Measurements from ENCODE around the gene SLCO3A1.
A peak's percentile ranks its signal among the peaks of the same experiment; 100 is the strongest.

SLCO3A1 gene

DNA sequence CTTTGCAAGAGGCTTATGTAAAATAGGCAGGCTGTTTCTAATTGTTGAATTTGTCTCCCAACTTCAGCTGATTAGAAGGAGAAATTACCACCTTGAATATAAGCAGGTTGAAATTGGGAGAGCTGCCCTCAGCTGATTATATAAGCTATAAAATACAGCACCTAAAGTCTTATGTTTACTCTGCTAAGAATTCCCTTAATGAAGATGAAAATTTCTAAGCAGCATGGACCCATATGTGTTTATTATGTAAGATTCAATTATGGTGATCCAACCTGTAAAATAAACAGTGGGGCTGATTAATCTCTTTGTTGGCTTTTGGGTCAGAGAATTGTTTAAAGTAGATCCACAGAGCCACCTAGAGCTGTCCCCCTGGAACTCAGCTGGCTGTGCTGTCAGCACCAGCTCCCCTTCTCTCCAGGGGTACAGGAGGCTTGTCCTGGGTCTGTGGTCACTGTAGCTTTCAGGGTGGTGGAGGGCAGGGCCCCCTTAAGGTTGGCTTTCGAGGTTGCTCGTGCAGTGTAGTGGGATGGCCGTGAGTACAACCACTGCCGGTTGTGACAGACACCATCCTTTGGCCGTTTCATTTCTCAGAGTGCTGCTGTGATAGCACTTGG lies 9.5 kb downstream of the SLCO3A1 start:
- DNase-seq, result no peak

DNA sequence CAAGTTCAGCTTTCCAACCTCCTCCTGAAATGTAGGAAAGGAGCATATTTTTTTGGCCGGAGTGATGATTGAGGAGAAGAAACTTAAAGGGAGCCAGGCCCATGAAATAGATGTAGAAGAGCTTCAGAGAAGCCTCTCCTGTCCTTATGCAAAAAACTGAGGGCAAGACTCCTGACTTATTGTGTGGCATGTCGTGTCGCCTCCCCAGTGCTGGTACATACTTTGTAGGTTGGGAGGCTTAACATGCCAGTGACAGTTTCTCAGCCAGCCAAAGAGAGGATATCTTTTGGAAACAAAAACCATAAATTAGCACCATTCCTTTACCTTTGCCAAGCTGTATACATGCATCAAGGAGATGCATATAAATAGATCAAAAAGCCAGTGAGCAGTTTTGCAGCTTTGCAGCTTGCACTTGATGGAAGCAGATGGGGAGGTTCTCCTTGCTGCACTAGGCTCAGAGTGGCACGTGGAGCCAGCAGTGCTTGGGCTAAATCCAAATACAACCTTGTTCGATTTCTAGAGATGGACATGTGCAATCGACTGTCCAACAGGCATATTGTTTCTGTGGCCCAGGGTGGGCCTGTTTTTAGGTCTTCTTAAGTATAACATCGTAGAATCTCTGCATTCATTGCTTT lies 10.2 kb downstream of the SLCO3A1 start:
- no peak for DNase-seq

DNA sequence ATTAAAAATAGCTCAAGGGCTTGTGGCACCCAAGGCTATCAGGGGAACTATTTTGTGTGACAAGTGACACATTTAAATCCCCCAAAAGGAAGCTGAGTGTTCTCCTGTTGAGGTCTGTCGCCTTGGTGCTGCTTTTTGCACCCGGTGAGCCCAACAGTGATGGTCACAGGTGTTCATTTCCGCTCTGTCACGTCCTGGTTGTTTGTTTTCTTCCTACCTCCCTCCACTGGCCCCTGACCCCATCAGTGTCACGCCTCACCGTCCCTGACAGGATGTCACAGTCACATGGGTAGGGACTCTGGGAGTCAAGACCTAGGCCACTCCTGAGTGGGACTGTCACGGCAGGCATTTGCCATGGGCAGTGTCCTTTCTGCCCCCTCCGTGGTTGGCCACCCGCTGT lies 11.2 kb downstream of the SLCO3A1 start:
- DNase-seq, result no peak

DNA sequence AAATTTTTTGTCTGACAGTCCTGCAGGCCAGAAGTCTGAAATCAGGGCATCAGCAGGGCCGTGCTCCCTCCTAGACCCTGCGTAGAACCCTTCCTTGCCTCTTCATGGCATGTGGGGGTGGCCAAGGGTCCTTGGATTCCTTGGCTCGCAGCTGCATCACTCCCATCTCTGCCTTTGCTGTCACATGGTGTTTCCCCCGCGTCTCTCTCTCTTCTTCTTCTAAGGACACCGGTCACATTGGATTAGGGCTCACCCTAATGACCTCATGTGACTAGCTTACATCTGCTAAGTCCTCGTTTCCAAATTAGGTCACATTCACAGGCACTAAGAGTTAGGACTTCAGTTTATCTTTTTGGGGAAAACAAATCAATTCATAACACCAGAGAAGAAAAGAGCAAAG lies 12.0 kb downstream of the SLCO3A1 start:
- DNase-seq, result no peak

DNA sequence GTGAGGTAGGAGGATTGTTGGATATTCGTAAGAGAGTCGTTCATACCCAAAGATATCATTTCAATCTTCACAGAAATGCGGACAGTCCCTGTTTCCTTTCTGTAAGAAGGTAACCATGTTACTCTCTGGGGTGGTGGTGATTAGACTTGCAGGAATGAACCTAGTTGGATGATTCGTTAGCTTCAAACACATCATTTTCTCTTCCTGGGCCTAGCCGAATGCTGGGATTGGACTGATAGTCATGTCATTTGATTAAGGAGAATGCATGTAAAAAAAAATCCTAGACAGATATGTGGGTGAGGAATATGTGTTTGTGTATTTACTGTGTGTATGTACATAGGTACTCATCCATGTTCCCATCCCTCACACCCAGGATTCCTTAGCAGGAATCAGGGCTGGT lies 12.4 kb downstream of the SLCO3A1 start:
- no peak for DNase-seq

DNA sequence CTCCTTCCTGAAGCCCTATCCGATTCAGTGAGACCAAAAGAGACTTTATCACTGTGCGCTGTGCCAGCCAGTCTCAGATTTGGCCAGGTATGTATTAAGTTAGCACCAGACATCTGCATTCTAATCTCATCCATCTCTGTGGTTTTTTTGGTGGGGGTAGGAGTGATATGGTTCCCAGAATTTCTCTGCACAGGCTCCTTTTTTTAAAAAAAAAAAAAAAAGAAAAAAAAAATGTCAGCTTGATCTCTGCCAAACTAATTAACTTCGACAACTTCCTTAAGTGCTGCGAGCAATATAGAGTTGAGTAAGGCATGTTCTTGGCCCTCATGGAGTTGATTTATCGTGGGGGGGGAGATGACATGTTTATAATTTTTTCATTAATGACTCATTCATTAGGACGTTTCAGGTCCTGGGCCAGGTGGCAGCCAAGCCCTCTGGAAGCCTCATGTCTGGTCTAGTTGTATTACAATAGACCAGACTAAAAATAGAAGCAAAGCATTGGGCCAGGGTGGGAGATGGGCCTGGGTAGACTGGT lies 12.9 kb downstream of the SLCO3A1 start:
- DNase-seq, result no peak

DNA sequence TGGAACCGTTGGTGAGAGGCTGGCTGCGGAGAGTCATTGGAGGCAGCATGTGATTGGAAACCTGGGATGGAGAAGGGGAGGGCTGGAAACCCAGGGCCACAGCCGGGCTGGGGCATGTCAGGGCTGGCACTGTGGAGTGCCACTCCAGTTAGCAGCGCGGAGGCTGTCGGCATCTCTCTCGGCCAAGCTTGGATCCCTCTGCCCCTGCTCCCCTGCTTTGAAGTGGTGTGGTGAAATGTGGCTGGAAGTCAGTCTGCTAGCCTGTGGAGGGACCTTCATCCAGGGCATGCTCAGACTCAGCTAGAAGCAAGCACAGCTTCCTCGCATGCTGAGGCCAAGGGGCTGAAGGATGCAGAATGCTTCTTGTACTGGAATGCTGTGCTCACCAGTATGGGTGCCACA lies 13.5 kb downstream of the SLCO3A1 start:
- no peak for DNase-seq

DNA sequence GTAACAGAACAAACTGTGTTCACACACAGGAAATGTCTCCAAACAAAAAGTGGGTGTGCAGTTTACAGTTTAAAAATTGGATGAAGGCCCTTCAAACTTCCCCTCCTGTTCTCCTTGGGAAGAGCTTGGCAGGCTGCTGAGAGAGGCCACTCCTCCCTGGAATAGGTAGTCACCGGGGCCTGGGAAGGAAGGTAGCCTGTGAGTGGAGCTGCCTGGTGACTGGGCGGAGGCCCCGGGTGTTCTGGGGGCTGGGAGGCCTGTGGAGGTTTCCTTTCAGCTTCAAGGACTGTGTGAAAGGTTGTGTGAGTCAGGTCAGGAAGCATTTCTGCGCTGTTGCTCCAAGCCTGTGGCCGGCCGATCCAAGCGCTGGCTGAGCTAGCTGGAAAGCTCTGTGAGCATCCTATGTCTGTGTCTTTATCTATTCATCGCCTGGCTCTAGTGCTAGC lies 14.1 kb downstream of the SLCO3A1 start:
- DNase-seq, result peak; percentile 56

DNA sequence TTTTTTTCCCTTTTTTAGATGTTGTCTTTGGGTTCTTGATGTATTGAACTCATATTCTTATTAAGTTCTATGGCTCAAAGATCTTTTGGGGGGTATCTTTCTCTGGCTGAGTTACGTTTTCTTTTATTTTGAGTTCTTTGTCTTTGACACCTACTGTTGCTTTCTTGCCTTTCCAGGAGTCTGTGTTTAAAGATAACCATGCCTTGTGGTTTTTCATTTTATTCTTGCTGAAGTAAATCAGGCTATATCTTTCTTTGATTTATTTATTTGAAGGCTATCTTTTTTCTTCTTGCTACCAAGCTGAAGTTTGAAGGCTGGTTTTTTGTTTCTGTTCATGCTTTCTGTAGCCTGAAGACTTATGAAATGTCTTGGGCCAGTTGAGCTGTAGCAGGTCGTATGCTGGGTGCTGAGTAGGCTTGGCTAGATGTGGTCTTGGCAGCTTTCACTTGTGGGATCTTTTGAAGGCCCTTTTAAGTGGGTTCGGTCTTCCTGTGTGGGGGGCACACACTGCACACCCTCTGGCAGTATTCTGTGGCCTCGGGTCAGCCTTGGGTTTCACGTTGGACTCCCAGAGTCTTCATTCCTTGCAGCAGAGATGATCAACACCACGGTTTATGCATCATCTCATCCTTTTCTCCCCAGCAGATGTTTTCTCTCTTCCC lies 17.5 kb downstream of the SLCO3A1 start:
- no peak for DNase-seq

DNA sequence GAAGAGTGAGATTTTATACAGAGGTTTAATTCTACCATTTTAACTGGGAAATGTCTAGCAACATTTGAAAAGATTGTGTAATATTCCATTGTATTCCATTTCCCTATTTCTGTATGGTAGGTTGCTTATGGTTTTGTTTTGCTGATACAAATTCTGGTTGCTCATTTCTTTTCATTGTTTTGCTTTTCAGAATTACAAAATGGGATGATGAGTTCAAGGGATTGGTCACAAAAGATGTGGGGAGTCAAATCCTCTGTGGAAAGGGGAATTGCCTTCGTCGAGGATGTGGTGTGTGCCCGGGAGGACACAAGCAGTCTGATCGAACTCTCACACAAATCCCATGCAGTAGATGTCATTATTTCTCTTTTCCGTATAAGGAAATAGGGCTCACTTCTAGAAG lies 18.3 kb downstream of the SLCO3A1 start:
- peak; percentile 90 for DNase-seq

DNA sequence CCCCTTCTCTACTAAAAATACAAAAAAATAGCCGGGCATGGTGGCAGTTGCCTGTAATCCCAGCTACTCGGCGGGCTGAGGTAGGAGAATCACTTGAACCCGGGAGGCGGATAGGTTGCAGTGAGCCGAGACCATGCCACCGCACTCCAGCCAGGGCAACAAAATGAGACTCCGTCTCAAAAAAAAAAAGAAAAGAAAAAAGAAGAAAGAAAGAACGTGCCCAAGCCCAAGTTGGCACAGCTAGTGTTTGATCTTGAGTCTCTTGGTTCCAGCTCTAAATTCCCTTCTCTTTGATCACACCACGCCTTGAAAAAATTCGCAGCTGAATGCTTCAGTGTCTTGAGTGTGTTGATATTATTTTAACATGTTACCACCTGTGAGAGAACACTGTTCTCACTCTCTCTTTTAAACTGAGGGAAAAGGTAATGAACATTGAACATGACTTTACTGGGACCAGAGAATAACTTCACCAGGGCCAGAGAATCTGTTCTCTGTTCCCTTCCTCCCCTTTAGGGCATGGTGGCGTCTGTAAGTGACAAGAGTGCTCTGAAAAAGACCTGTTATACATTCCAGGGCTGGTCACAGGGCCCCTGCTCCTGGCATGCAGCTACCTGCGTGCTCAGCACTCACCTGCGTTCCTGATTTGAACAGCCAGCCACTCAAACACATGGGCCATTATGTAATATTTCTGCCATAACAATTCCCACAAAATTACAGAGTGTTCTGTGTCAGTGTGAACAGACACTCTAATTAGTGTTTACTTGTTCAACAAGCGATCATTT lies 19.0 kb downstream of the SLCO3A1 start:
- no peak for DNase-seq

DNA sequence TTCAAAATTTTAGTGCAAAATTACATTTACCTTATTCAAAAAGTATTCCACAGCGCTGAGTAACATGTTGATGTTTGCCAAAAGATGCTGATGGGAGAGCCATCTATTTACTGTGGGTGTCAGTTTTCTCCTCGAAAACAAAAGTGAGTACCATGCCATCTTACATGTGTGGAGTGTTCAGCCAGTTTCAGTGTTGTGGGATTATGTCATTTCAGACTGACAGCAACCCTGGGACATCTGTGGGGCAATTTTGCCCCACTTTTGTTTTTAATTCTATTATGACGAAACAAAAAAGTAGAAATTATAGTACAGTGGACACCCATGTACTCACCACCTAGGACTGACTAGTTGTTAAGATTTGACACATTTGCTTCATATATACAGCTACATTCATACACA lies 19.6 kb downstream of the SLCO3A1 start:
- peak; percentile 45 for DNase-seq

DNA sequence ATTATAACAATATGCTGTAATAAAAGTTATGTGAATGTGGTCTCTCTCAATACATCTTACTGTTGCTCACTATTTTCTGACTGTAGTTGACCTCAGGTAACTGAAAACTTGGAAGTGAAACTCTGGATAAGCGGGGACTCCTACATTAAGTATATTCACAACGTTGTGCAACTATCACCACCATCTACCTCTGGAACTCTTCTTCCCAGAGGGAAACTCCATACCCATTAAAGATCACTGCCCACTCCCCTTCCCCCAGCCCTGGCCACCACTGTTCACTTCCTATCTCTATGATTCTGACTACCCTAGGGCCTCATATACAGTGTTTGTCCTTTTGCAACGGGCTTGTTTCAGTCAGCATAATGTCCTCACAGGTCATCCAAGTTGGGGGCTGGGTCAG lies 20.7 kb downstream of the SLCO3A1 start:
- DNase-seq, result peak; percentile 29

DNA sequence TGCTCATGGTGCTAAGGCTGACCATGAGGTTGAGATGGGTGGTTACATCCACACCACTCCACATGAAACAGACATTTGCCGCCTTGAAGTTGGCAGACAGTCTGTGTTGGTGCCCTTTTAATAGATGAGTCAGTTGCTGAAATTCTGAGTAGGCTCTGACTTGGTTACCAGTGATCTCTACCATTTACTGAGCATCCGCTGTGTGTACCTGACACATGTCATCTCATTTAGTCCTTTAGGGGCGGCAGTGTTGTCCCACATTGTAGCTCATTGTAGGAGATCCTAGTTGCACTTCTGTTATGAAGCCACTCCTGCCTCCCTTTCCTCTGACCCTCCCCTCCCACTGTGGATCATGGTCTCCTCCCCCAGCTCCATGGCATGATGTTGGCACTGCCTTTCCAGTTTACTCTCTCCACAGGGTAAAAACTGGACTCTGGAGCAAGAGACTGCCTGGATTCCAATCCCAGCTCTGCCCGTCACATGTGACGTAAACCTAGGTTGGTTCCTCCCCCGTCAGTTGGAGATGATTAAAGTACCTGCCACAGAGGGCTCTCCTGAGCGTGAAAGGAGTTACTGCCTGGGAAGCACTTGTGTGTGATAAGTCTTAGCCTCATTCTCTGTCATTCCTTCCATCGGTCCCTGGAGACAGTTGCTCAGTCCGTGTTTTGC lies 21.6 kb downstream of the SLCO3A1 start:
- no peak for DNase-seq

DNA sequence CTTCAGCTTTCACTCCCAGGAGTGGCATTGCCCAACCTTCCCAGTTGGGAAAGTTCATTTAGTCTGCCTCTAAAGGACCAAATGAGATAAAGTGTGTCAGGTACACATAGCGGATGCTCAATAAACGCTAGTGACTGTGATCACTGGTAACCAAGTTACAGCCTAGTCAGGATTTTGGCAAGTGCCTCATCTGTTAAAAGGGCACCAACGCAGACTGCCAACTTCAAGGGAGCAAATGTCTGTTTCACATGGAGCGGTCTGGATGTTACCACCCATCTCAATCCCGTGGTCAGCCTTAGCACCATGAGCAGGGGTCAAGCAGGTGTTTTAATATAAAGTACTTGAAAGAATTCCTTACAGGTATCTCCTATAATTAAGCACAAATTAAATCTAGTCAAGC lies 22.7 kb downstream of the SLCO3A1 start:
- no peak for DNase-seq

DNA sequence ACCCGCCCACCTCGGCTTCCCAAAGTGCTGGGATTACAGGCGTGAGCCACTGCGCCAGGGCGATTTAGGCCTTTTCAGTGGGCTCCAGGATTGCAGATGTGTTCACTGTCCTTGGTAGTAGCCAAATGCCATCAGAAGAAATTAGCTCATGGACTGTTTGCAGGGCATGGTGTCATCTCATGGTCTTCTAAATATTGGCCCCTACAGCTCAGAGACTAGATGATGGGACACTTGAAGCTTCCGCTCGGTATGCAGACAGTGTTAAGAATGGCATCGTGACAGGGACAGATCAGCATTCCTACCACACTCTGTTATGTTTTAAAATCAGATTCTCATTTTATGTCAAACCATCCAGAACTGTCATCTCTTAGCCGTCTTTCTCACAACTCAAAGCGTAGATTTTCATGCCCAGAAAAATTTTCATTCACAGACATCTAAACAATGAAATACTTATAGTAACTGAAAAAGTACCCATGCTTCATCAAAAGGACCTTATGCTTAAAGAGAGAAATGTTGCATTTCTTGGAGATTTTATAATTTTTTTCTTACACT lies 24.9 kb downstream of the SLCO3A1 start:
- no peak for DNase-seq

DNA sequence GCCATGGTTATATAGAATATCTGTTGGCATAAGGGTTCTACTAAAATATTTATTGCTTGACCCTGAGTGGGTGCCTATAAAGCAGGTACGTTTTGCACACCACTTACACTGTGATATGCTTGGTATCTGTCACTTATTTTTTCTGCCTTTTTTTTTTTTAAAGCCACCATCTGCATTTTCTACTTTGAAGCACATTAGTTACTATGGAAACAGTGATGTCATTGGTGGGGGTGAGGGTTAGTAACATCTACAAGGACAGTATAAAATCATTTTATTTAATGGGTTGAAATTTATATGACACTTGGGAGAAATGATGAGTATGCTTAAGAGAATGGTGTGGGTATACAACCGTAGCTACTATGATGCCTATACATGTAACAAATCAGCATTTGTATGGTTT lies 25.6 kb downstream of the SLCO3A1 start:
- DNase-seq, result no peak

DNA sequence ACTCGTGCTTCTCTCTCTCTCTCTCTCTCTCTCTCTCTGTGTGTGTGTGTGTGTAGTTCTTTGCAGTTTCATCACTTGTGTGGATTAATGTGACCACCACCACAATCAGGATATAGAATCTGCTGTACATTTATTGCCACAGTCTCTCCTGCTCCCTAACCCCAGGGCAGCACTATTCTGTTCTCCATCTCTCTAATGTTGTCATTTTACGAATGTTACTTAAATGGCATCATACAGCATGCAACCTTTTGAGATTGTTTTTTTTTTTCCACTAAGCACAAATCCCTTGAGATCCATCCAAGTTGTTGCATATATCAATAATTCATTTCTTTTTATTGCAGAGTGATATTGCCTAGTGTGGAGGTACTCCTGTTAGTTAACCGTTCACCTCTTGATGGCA lies 26.9 kb downstream of the SLCO3A1 start:
- no peak for DNase-seq

DNA sequence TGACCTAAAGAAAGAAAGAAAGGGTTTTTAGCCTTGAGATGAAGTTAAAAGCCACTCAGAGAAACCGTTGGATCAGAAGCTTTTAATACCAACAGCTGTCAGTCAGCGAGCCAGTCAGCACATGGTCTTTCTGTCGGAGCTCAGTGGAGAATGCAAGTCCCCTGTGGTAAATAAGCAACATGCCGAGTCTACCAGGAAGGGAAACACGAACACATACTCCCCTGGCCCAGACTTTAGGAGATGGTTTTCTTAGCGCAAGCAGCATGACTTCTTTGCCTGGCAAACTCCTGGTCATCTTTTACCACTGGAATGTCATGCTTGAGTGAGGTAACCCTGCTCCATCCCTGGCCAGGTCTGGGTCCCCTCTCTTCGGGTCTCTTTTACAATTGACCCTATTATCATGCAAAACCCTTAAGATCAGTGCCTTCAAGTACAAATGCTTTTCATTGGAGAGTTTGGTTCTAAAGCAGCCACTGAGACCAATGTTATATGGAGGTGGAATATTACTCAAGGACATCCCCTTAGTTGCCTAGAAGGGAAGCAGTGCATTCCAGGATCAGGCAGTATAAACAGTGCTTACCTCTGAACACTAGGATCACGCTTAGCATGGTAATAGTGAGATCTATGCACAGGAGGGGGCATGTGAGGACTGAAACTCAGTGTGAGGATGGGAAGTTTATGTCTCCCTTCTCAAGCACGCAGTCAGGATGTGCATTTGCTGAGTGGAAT lies 28.2 kb downstream of the SLCO3A1 start:
- DNase-seq, result no peak

DNA sequence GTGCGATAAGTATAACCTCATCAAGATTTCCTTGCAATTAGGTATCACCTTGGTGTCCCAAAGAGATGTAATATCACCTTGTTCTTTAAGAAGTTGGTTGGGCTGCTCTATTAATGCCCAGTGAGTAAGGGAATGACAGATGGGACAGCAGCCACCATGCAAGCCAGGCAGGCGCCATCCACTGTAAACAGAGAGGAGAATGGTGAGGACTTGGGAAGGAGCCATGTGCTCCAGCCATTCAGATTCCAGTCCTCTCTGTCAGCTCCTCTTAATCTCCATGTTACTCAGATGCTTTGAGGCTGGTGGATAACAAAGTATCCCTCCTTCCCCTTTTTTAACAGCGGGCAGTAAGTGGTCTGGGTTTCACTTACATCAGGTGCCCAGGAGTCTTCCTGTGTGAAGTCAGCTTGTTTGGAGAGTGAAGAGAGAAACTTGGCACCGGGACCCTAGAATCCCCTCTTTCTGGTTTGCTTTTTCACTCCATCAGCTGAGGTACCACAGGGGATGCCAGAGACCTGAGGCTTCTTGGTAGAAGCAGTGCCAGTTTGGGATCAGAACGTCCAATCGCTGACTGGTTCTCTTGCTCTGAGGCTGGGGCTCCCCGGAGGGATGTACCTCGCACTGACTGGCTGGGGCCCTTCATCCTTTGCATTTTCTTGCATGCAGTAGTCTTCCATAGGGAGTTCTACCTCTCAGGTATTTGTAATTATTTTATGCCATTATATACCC lies 29.5 kb downstream of the SLCO3A1 start:
- DNase-seq, result peak; percentile 14

DNA sequence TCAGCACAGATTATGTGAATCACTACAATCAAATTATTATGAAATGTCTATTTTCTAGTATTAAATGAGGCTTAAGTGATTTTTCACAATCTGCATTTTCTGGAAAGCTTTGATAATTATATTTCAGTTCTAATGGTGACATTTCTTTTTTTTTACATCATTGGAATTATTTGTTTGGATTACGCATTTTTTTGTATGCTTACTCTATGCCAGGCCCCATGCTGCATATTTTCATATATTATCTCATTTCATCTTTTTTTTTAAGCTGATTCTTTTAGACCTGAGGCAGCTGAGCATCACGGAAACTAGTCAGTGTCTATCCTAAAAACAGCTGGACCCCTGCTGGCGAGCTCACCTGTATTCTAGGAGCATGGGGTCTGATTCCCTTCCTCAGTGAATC lies 31.1 kb downstream of the SLCO3A1 start:
- no peak for DNase-seq
